Mucosa of stomach (tissue), 1 donor: ENCODE data around the gene TIAM2.

Source experiments
- H3K27me3 ChIP-seq: one replicate; pipeline ENCODE4 v1.7.0; 2013; ENCODE audit warnings: mild to moderate bottlenecking, low read length; ENCODE audit not compliant: control insufficient read depth, insufficient read depth
- H3K36me3 ChIP-seq: one replicate; pipeline ENCODE4 v1.7.0; 2013; ENCODE audit warnings: low read length; ENCODE audit not compliant: control insufficient read depth, insufficient read depth
- H3K4me1 ChIP-seq: one replicate; pipeline ENCODE4 v1.7.0; 2013; ENCODE audit warnings: mild to moderate bottlenecking, low read length; ENCODE audit not compliant: control insufficient read depth, insufficient read depth
- H3K4me3 ChIP-seq: one replicate; pipeline ENCODE4 v1.7.0; 2013; ENCODE audit warnings: low read length
- H3K9ac ChIP-seq: one replicate; pipeline ENCODE4 v1.7.0; 2013; ENCODE audit warnings: mild to moderate bottlenecking, low read length, moderate library complexity
- H3K9me3 ChIP-seq: one replicate; pipeline ENCODE4 v1.7.0; 2013; ENCODE audit warnings: mild to moderate bottlenecking, low read length, moderate library complexity; ENCODE audit not compliant: control insufficient read depth
- donor health status: Pancreatic carcinoma.

TIAM2 gene

GRCh38 chr6:155188707-155189496, 193.8 kb downstream of the TIAM2 start:
- no peaks in the 10 kb centered on the region for H3K9me3 ChIP-seq
- peaks cover 13% of the 10 kb centered on the region for H3K4me1 ChIP-seq
- no peak overlapping the region for H3K4me3 ChIP-seq
- H3K9ac ChIP-seq, result no peak overlapping the region
- no peaks in the 10 kb centered on the region for H3K27me3 ChIP-seq
- no peaks in the 10 kb centered on the region for H3K36me3 ChIP-seq

DNA sequence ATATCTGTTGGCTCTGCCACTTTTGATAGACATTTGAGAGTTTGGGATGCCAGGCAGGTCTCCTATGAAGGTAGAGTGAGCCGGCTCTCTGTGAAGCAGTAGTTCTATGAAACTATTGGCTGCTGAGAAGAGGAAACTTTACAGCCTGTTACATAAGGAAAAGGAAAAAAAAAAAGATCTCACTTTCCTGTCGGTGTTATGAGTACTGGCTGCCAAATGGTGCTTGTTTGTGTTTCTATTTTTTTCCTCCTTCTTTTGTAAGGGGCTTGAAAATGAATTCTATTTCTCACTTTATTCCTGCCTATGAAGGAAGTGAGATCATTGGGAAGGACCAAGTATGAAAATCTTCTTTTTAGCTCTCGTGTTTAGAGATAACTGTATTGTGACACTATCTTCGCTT, 195.6 kb downstream of the TIAM2 start:
- Histone ChIP-seq H3K4me1 (peaks cover 15% of the 10 kb centered on the region), H3K9ac (no peak overlapping the region)

DNA sequence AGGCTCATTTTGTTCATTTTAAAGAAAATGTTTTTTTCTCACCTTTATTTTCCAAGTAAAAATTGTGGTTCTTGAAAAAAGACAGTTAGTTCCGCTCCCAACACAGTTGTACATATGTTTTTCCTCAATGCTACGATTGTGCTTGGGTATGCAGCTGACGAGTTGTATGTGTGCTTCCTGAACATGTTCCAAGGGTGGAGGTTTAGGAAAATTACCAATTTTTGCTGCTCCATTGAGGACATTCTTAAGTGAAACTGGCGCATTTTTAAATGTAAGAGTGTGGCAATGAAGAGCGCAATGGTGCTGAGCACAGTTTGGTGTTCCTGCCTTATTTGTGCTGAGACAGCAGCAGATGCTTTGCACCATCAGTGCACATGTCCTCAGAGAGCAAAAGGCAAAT, 198.4 kb downstream of the TIAM2 start:
- Histone ChIP-seq H3K9ac (no peak overlapping the region), H3K27me3 (no peaks in the 10 kb centered on the region), H3K4me3 (no peak overlapping the region), H3K9me3 (no peaks in the 10 kb centered on the region), H3K4me1 (peaks cover 11% of the 10 kb centered on the region), H3K36me3 (no peaks in the 10 kb centered on the region)

More for the DNA sequence above, 195.6 kb downstream of the TIAM2 start:
- no peak overlapping the region for H3K4me3 ChIP-seq
- no peaks in the 10 kb centered on the region for H3K9me3 ChIP-seq
- no peaks in the 10 kb centered on the region for H3K27me3 ChIP-seq
- no peaks in the 10 kb centered on the region for H3K36me3 ChIP-seq

- Histone ChIP-seq H3K27me3 (no peaks in the 10 kb centered on the region), H3K9me3 (no peaks in the 10 kb centered on the region), H3K36me3 (no peaks in the 10 kb centered on the region), H3K9ac (no peak overlapping the region), H3K4me3 (no peak overlapping the region), H3K4me1 (peaks cover 5% of the 10 kb centered on the region)
Measured at GRCh38 chr6:155194399-155194798, 199.3 kb downstream of the TIAM2 start.

DNA sequence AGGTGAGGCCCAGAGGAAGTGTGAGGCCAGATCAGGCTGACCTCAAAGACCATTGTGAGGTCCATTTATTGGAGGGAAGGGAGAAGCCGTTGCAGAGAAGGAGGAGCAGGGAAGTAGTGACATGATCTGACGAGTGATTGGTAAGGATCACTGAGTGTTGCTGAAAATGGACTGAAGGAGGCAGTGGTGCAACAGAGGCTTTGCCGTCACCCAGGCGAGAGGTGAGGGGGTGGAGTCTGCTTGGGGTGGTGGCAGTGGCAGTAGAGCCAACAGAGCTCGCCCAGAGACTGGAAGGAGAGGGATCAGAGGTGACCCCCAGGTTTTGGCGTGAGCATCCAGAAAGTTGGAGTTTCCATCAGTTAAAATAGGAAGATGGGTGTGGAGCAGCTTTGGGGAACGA, 200.8 kb downstream of the TIAM2 start:
- peaks cover 5% of the 10 kb centered on the region for H3K4me1 ChIP-seq
- H3K4me3 ChIP-seq, result no peak overlapping the region
- H3K36me3 ChIP-seq, result no peaks in the 10 kb centered on the region
- no peak overlapping the region for H3K9ac ChIP-seq
- no peaks in the 10 kb centered on the region for H3K9me3 ChIP-seq
- no peaks in the 10 kb centered on the region for H3K27me3 ChIP-seq

DNA sequence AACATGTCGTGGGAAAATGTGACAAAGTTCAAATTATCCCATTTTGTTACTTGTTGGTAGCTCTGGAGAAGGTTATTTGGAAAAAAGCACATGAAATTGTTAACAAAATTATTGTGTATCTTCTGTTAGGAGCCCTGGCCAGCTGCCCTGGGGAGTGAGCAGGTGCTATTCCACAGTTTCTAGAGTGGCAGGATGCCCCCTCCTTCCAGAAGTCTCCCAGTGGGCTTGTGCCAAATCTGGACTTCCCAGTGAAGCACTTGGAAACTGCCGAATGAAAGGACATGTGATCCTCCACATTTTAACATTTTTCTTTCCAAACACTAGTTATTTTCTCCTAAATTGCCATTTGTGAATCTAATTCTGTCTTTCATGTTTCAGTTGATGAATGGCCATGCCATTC, 201.8 kb downstream of the TIAM2 start:
- Histone ChIP-seq H3K4me3 (no peak overlapping the region), H3K4me1 (peaks cover 5% of the 10 kb centered on the region), H3K36me3 (no peaks in the 10 kb centered on the region), H3K9ac (no peak overlapping the region), H3K9me3 (no peaks in the 10 kb centered on the region), H3K27me3 (no peaks in the 10 kb centered on the region)

GRCh38 chr6:155197932-155198331, 202.8 kb downstream of the TIAM2 start:
- H3K4me3 ChIP-seq, result no peak overlapping the region
- peaks cover 5% of the 10 kb centered on the region for H3K4me1 ChIP-seq
- no peaks in the 10 kb centered on the region for H3K36me3 ChIP-seq
- H3K9me3 ChIP-seq, result no peaks in the 10 kb centered on the region
- no peaks in the 10 kb centered on the region for H3K27me3 ChIP-seq
- H3K9ac ChIP-seq, result no peak overlapping the region

GRCh38 chr6:155200012-155200411, 204.9 kb downstream of the TIAM2 start:
- Histone ChIP-seq H3K4me1 (no peaks in the 10 kb centered on the region), H3K27me3 (no peaks in the 10 kb centered on the region), H3K9ac (no peak overlapping the region), H3K4me3 (no peak overlapping the region), H3K36me3 (no peaks in the 10 kb centered on the region), H3K9me3 (no peaks in the 10 kb centered on the region)

DNA sequence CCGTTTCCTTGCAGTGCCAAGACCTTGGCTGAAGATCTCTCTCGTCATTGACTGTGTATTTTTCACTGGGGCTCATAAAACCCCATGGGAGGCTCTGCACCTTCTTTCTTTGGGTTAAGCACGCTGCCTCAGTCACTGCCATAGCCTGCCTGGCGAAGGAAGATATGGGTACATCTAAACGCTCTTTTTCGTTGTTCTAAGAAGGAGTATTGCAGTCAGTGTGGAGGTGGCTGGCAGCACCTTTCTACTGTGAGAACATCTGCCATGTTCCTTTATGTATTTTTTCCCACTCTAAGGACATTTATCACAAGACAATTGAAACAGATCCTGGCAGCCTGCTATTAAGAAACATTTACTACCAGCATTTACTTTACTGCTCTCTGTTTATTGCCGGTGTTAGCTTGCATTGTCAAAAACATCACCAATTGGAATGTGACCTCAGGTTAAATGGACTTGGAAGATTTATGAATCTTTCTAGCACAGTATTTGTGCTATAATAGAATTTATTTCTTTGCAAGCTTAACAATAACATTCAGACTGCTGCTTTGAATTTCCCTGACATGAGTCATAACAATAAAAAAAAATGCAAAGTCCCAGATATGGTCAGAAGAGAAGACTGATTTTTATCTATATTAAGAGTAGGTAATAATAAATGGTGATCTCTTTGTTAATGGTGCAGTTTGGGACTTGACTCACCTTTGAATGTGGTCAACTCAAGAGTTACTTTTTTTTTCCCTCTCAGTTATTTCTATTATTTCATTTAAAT, 206.5 kb downstream of the TIAM2 start:
- H3K9me3 ChIP-seq, result no peaks in the 10 kb centered on the region
- no peaks in the 10 kb centered on the region for H3K27me3 ChIP-seq
- no peak overlapping the region for H3K9ac ChIP-seq
- no peaks in the 10 kb centered on the region for H3K36me3 ChIP-seq
- H3K4me1 ChIP-seq, result no peaks in the 10 kb centered on the region
- no peak overlapping the region for H3K4me3 ChIP-seq

DNA sequence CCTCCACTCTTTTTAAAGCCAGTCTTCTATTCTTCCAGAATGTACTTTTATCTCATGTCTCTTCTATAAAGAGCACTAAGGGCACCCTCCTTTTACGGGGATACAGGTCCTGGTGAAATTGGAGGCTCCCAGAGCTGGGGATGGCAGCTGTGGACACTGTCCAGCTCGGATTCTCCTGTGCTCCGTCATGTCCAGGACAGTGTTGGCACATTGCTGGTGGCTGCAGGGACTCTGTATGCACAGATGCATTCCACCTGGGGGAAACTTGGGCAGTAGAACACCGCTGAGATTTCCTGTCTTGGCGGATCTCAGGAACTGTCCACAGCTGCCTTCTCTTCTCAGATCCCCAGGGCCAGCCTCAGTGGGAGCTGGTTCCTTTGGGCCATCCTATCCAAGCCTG, 212.1 kb downstream of the TIAM2 start:
- Histone ChIP-seq H3K4me3 (no peak overlapping the region), H3K27me3 (no peaks in the 10 kb centered on the region), H3K9ac (no peak overlapping the region), H3K4me1 (no peaks in the 10 kb centered on the region), H3K9me3 (no peaks in the 10 kb centered on the region), H3K36me3 (no peaks in the 10 kb centered on the region)

- no peaks in the 10 kb centered on the region for H3K4me1 ChIP-seq
- no peaks in the 10 kb centered on the region for H3K36me3 ChIP-seq
- H3K4me3 ChIP-seq, result no peak overlapping the region
- no peaks in the 10 kb centered on the region for H3K27me3 ChIP-seq
- no peak overlapping the region for H3K9ac ChIP-seq
- H3K9me3 ChIP-seq, result no peaks in the 10 kb centered on the region
Measured at GRCh38 chr6:155212106-155212505, 217.0 kb downstream of the TIAM2 start.

DNA sequence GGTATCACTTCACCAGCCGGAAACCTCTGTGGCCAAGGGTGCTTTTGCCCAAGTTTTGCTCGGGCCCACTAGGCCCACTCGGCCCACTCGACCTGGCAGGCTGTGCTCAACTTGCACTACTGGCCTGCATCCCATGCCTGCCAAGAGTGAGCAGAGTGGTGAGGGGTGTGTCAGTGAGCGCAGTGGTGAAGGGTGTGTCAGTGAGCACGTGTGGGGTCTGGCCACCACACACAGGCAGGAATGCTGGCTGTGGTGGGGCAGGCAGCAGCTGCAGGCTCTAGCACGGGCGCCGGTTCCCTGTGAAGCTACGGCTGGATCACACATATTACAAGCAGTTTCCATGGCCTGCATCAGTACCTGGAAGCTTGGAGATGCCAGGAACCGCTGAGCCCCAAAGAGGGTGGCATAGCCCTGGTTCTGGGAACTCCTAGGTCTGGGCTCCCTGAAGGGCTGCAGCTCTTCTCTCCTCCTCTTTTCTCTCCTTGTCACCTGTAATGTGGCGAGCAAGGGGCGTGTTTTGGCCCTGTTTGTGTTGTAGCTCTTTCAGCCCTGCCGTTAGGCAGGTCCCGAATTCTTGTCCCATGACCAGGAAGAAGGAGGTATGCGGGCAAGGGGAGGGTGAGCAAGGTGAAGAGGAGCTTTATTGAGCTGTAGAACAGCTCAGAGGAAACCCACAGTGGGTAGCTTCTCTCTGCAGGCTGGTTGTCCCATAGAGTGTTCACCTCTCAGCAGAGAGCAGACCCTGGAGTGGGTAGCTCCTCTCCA, 217.7 kb downstream of the TIAM2 start:
- no peaks in the 10 kb centered on the region for H3K36me3 ChIP-seq
- H3K4me1 ChIP-seq, result no peaks in the 10 kb centered on the region
- no peak overlapping the region for H3K9ac ChIP-seq
- no peak overlapping the region for H3K4me3 ChIP-seq
- H3K27me3 ChIP-seq, result no peaks in the 10 kb centered on the region
- H3K9me3 ChIP-seq, result no peaks in the 10 kb centered on the region
